Measurements from ENCODE around the gene CAMK1D. TPM values are rescaled to one million over a fixed set of nuclear protein-coding genes. Genes with fewer than 3 reads are reported as not detected.
A peak's percentile ranks its signal among the peaks of the same experiment; 100 is the strongest.

The CAMK1D gene
- total and polyA plus RNA-seq, 2 of the 8 experiments (the other 6 are each of a cell fraction or from before 2014, with no cell fraction given): 3.5 to 10.6 TPM

- Histone ChIP-seq H3K4me2 (ENCODE audit: insufficient read depth in 1 of 2, low read depth in 2 of 2, low read length in 2 of 2) (peak overlapping the region in 1 of 2 experiments; percentile 56; a peak in 1 of 4 replicates), H2AK5ac (ENCODE audit: low read depth, low read length) (peak overlapping the region; percentile 99), H3K36me3 (ENCODE audit: control insufficient read depth in 2 of 4, insufficient read depth in 4 of 4, low read length in 3 of 4) (no peaks in the 10 kb centered on the region), H2BK120ac (replicated peaks; ENCODE audit: low read depth, low read length) (peak overlapping the region; percentile 58), H3K79me1 (ENCODE audit: low read depth, low read length) (no peaks in the 10 kb centered on the region), H4K5ac (ENCODE audit: insufficient read length, low read depth, low read length) (no peak overlapping the region), H2BK5ac (ENCODE audit: low read depth, low read length) (no peak overlapping the region), H2BK15ac (ENCODE audit: low read length) (0 out of 2 replicates have a peak overlapping the region, but pooled peaks have one; percentile 84), H4K20me1 (replicated peaks in 1 of 2; ENCODE audit: control insufficient read depth in 1 of 2, insufficient read depth in 2 of 2, low read length in 2 of 2) (no peaks in the 10 kb centered on the region), H3K9me3 (ENCODE audit: insufficient read depth in 2 of 2, low read depth in 1 of 2, low read length in 1 of 2) (no peaks in the 10 kb centered on the region), H3K23me2 (ENCODE audit: low read depth, low read length) (no peaks in the 10 kb centered on the region; the same call in 1 of the 2 replicates), H3K27ac (ENCODE audit: low read depth, low read length) (no peak overlapping the region), H3K56ac (replicated peaks; ENCODE audit: insufficient read length, low read depth, low read length) (no peak overlapping the region), H2BK20ac (ENCODE audit: low read length) (no peak overlapping the region), H2BK12ac (ENCODE audit: low read depth, low read length) (peak overlapping the region; percentile 98), H3K9ac (replicated peaks in 1 of 4; ENCODE audit: extremely low read depth in 1 of 4, low read depth in 3 of 4, low read length in 3 of 4) (no peak overlapping the region), H3K4ac (replicated peaks; ENCODE audit: insufficient read length, low read depth, low read length) (no peak overlapping the region), H3K4me1 (replicated peaks in 1 of 4; ENCODE audit: control insufficient read depth in 3 of 4, insufficient read depth in 4 of 4, low read length in 3 of 4) (peaks cover 13 to 32% (median 27%) of the 10 kb centered on the region in 4 experiments), H3K79me2 (ENCODE audit: control insufficient read depth in 1 of 2, insufficient read depth in 2 of 2, low read length in 2 of 2) (no peaks in the 10 kb centered on the region), H3K14ac (ENCODE audit: insufficient read length) (no peak overlapping the region), H3K23ac (ENCODE audit: insufficient read length) (peak overlapping the region; percentile 42), H3K4me3 (ENCODE audit: extremely low read depth in 1 of 4, insufficient read depth in 2 of 4, low read depth in 3 of 4, low read length in 4 of 4) (no peak overlapping the region), H3K18ac (ENCODE audit: extremely low read depth, low read length) (no peak overlapping the region), H2AFZ (ENCODE audit: low read length) (no peak overlapping the region), H3K27me3 (replicated peaks in 1 of 4; ENCODE audit: control insufficient read depth in 3 of 4, extremely low read depth in 1 of 4, insufficient read depth in 3 of 4, low read length in 3 of 4) (no peaks in the 10 kb centered on the region; a peak in 1 of 7 replicates), H4K8ac (ENCODE audit: extremely low read depth, insufficient read depth, low read length) (no peak overlapping the region), H4K91ac (replicated peaks; ENCODE audit: insufficient read length, low read length) (peak overlapping the region; percentile 67)
- FAIRE-seq (peak; percentile 63), DNase-seq (ENCODE audit: low read depth in 1 of 2, low spot score in 2 of 2) (no peak)
- no peak for TF ChIP-seq SRF (IDR thresholded peaks at IDR 0.05; ENCODE audit: low read depth, low read length)
- no peak for TF ChIP-seq SP2 (IDR thresholded peaks at IDR 0.05; ENCODE audit: low read length)
- no peak for TF ChIP-seq NRF1 (IDR thresholded peaks at IDR 0.05; ENCODE audit: low read depth, low read length)
- no peak for TF ChIP-seq EP300 (IDR thresholded peaks at IDR 0.05; ENCODE audit: borderline replicate concordance in 1 of 2, low read depth in 2 of 2, low read length in 2 of 2)
- no peak for TF ChIP-seq GTF2F1 (IDR thresholded peaks at IDR 0.05; ENCODE audit: borderline replicate concordance, low read depth, low read length)
- TF ChIP-seq POLR2A (IDR thresholded peaks at IDR 0.05; ENCODE audit: control extremely low read depth in 1 of 2, low read depth in 2 of 2, low read length in 2 of 2): no peak
- TF ChIP-seq CTBP2 (IDR thresholded peaks at IDR 0.05; ENCODE audit: borderline replicate concordance, insufficient read depth, insufficient read length, low read length): no peak
- TF ChIP-seq CHD1 (IDR thresholded peaks at IDR 0.05; ENCODE audit: low read depth, low read length): no peak
- TF ChIP-seq TBP (IDR thresholded peaks at IDR 0.05; ENCODE audit: low read depth, low read length): no peak
- no peak for TF ChIP-seq BRCA1 (IDR thresholded peaks at IDR 0.05; ENCODE audit: low read depth, low read length)
- TF ChIP-seq SP4 (IDR thresholded peaks at IDR 0.05; ENCODE audit: low read length): no peak
- TF ChIP-seq TAF1 (IDR thresholded peaks at IDR 0.05; ENCODE audit: low read depth, low read length): no peak
- TF ChIP-seq CEBPB (IDR thresholded peaks at IDR 0.05; ENCODE audit: low read depth, low read length): no peak
- TF ChIP-seq MAFK (IDR thresholded peaks at IDR 0.05; ENCODE audit: low read depth, low read length): no peak
- ChIA-PET CTCF (ENCODE audit: partially characterized antibody) (interaction anchor here (1.1 to 1.3 kb wide), 2 partner anchors 13 to 305 kb away, joined by 3 read pairs; no protein-coding TSS in a partner anchor), POLR2A (ENCODE audit: partially characterized antibody) (no interaction called here)
- 87% methylated on average over 14 of the region's 14 CpGs; no CpG with 5 or more reads in 1 of the 2 experiments for WGBS, 2 experiments (ENCODE audit: extremely low coverage in 1 of 2, insufficient coverage in 1 of 2, insufficient read length in 1 of 2, insufficient replicate concordance in 2 of 2, low coverage in 1 of 2, low lambda C conversion rate in 2 of 2, missing lambda C conversion rate in 1 of 2)
Measured at GRCh38 chr10:12769323-12770044, 420.1 kb downstream of the CAMK1D start.

Data from H1 (cell line).